ENCODE data around the gene HS1BP3.

DNA sequence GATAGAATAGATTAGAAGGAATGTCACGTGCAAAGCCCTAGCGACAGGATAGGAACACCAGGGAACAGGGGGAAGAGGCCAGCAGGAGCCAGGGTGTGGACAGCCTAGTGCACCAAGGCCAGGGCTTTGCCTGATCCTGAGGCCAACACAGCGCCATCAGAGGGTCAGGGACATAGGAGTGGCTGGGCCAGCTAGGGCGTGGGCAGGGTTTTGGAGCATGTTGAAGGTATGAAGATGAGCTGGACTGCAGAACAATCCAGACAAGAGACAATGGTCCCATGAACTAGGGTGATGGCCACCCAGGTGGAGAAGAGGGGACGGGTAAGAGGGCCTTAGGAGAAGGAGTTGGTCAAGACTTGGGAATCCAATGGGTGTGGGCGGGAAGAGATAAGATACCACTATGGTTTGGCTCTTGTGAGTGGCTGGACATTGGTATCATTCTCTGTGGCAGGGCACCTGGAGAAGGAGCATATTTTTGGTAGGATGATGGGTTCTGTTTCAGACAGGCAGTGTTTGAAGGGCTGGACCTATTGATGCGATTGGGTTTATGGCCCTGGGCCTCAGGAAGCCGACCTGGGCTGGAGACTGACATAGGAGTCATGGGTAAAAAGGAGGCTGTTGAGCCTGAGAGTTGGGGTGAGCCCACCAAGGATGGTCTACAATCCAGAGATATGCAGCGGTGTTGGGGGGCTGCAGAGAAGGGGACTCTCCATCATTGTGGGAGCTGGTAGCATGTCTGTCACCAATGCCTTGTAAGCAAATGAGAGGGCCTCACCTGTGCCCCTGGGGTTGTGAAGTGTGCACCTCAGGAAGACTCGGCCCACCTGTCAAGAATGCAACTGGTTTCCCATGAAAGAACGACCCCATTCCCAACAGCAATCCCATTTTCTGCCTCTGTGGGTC lies 2.0 kb upstream of the HS1BP3 start:
- TF ChIP-seq POLR2A (IDR thresholded peaks at IDR 0.05) (no peak), CTCF (IDR thresholded peaks at IDR 0.05) (no peak)

Measured in thyroid gland (tissue), 4 donors.